ENCODE data around the gene HLF.
A peak's percentile ranks its signal among the peaks of the same experiment; 100 is the strongest.

The HLF gene

GRCh38 chr17:55258578-55259135 is 6.1 kb upstream of the HLF start:
- no peak for DNase-seq

- no peak for DNase-seq
These were observed 5.1 kb upstream of the HLF start for GRCh38 chr17:55259684-55260111.

DNA sequence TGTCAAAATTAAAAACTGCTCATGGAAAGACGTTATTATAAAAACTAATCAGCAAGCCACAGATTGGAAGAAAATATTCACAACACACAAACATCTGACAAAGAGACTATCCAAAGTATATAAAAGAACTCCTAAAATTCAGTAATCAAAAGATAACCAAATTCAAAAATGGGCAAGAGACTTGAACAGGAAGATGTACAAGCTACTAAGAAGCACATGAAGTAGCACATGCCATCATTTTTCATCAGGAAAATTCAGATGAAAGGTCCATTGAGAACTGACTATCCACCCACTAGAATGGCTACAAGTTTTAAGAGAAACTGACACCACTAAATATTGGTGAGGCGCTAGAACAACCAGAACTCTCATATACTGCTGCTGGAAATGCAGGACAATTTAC is 3.4 kb upstream of the HLF start:
- no peak for DNase-seq

- no peak for DNase-seq
These were observed 1.0 kb upstream of the HLF start for GRCh38 chr17:55263569-55264277.

- DNase-seq: peak; percentile 22
These were observed 499 bp upstream of the HLF start for GRCh38 chr17:55264278-55264644.

DNA sequence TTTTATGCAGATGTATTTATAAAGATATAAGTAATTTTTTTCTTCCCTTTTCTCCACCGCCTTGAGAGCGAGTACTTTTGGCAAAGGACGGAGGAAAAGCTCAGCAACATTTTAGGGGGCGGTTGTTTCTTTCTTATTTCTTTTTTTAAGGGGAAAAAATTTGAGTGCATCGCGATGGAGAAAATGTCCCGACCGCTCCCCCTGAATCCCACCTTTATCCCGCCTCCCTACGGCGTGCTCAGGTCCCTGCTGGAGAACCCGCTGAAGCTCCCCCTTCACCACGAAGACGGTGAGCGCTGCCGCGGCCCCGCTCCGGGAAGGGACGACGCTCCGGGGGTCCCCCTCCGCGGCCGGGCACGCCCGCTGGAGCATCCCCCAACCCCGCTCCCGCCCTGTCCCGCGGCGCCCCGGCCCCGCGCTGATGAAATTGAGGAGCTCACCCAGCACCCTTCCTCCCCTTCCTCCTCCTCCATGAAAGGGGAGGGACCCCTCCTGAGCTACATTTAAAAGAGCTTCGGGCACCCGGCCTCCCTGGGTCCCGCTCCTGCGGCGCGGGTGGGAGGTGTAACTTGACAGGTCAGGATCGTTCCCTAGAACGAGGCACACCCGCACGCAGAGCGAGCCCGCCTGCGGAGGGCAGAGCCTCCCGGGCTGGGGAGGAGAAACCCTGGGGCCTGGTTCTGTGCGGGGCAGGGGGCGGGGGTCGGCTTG is 706 bp downstream of the HLF start:
- no peak for DNase-seq

DNA sequence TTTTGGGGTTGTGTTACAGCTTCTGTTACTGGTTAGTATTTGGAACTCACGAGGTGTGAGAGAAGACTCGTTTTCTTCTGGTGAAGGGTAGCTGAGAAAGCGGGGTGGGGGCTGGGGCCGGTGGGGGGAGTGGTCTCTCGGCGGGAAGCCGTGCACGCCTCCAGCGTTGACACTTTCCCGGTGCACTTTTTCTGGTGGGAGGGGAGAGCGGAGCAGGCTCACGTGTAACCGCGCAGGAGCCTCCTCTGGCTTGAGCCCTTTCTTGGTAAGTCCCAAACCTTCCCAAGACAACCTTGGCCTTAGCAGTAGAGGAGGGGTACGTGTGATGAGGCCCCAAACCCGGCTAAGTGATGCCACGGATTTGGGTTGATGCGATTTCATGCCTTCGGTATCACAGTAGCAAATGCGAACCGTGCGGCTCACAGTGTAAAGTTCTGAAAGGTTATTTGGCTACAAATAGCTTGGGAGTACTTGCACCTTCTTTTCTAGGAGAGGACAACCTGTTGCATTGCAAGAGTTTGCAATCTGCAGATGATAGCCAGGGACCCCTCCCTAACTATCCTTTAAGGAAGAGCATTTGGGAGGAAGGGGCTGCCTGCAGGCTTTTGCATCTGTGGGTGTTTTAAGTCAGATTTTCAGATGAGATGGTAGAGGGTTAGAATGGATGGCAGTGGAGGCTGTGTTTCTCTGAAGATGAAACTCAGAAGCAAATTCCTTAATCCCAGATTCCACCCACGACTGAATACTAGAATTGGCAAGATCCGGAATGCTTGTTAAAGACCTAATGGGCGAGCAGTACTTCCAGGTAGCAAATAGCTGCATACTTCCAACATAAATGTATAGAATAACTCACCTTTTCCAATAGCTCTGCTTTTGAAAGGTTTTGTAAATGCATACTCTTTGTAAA is 1.5 kb downstream of the HLF start:
- DNase-seq: peak; percentile 32

- DNase-seq: no peak
These were observed 2.4 kb downstream of the HLF start for GRCh38 chr17:55266958-55267688.

- no peak for DNase-seq
These were observed 3.3 kb downstream of the HLF start for GRCh38 chr17:55267777-55268648.

GRCh38 chr17:55268649-55269480 is 4.1 kb downstream of the HLF start:
- DNase-seq: no peak

DNA sequence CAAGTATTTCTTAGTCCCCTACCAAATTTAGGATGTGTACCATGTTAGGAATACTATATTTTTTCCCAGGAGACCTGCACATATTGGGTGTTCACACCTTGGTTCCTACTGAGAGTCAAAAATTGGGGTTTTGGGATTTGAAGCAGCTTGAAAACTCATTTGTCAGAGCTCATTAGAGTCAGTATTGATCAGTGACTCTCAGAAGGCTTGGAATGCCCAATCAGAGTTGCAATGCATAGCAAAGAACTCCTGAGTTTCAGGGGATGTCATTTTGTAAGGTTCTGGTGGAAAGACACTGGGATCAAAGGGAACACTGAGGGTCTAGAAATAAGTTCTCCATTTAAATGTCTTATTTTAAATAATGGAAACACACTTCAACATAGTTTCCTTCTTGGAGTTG is 5.1 kb downstream of the HLF start:
- DNase-seq: no peak

- DNase-seq: no peak
These were observed 6.4 kb downstream of the HLF start for GRCh38 chr17:55271223-55271571.

GRCh38 chr17:55271958-55272710 is 7.4 kb downstream of the HLF start:
- no peak for DNase-seq

DNA sequence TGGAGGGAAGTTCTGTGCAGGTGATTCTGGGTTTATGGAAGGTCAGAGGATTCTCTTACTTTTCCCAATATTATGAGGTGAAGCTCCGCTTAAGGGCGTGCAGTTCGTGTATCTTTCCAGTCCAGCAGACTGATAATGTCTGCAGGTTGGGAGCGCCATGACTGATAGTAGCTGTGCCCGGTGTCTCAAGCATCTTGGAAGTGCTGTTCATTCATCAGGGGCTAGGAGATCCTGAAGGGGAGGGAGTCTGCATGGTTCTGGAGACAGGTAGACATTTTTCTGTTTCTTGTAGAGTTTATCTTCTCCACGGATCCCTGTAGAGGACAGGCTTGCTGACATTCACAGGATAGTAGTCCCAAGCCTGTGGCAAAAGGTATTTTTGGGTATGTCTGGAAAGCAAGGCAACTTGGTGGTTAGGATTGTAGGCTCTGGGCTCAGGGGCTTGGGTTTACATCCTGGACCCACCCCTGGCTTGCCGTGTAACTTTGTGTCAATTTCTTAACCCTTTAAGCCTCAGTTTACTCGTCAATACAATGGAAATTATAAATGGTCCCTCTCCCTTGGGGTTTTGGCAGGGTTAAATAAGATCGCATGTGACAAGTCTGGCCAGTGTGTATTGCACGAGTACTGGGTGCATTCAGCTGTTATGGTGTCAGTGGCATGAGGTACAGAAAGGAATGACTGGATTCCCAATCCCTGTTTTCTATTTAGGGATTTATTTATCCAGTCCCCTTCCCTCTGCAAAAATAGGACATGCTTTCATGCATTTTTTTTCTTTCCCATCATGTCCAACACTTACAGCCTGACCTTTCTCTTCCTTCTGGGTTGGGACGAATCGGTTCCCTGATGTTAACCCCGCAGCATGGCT is 8.2 kb downstream of the HLF start:
- DNase-seq: no peak

- peak; percentile 79 for DNase-seq
These were observed 9.0 kb downstream of the HLF start for GRCh38 chr17:55273579-55274354.

GRCh38 chr17:55274355-55275255 is 9.8 kb downstream of the HLF start:
- no peak for DNase-seq
